GM21717 (cell line): ENCODE data around the gene ANKRD31.
"Not testable (repeated sequence)": the region's sequence is repeated elsewhere in the genome, so short reads cannot be mapped to it uniquely, and the experiment has no call there.

ENCODE experiments used
- ATAC-seq: cut with Tn5 transposase; IDR thresholded peaks from one replicate; pipeline ENCODE4 v1.9.1; 2021; ENCODE audit warnings: mild to moderate bottlenecking, moderate library complexity; ENCODE audit not compliant: unreplicated experiment

ANKRD31 gene, protein sequence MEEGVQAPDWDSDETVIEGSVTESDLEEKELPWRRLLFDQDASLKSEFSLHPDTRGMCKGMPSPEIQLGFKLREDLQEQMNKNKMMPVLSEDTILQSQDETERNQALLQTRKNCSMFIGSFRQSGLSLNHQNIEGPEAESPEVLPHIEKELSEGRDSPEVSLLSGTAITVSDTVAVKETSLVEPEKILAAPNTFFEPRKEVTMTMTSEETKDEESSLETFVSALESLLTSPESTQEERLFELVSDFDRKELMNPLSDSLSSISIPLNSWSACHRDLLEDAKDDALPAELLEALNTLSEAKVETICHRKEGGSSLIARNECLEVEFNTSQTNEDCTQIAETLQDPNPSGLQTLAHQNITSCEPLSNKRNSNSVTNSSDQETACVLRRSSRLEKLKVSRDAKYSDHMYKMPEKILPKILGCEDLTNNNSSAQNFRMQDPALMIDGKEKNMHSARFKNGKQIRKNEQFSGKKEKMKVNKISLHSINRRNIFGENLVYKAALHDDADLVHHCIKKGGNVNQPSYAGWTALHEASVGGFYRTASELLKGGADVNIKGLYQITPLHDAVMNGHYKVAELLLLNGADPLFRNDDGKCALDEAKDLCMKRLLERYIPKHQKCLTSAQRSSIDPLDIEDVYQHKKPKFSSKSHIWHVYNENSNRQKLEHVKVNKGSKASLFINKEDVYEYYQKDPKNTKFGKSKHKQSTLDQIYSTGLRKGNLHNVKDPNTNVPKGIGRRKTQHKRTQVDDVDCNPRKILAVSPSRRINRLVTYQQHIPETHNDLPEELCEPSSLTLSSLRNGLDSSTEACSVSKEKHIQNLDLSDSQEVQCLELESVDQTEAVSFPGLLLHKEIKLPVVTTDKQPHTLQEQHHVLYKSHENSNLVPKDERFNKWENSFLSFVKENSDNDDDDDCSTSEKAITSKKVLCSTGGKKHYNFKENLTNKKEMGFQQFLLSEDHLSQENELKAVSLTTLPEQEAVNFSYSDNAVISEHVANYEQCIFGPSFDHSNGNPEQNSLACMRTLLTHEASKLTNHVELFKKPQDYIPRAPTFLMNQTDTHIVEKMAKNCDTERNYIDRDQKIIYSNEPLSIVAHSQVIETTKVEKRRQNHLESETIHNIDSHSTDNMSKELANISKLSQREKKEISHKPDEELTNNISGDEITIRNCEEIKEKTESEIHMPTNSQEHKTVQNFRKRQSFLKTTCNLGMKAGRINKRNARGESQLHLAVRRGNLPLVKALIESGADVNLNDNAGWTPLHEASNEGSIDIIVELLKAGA (N-terminal part only)

DNA sequence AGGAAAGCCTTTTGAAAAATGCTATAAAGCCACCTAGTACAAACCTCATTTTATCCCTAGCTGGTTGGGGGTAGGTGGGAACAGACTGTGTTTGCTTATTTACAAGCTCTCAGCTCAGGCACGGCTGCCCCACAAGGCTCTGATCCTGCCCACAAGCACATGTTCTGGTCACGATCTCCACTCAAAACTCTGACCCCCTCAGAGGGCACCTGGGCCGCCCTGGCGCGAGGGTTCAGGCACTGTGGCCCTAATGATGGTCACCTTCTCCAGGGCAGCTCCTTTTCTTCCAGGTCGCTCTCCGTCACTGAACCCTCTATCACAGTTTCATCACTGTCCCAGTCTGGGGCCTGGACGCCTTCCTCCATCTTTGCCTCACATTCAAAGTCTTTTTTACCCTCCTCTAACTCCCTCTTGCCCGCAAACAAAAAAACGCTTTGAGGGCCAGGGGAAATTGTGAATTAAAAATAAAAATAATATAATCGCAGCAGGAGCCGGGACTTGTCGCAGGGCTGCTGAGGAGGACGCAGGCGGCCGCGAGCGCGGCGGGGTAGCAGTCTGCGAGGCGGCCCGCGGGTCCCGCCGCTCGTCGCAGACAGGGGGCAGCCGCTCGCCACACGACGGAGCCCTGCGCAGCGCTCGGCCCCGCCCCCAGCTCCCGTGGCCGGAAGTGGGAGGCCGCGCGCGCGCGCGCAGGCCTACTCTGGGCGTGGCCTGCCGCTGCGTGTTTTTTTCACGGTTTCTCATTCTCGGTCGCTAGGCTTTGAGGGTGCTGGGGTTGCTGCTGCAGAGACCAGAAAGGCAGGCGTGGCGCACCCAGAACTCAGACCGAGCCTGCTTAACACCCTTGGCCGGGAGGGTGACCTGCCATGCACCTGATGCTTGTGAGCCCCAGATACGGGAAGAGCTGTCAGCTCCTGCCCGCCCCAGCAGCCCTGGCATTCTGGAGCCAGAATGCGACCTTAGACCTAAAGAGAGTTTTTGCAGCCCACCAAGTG is at the start of gene ANKRD31:
ANKRD31 (minus strand) TSS at position 557 of the 995 bp plus-strand sequence; CDS start at position 365, 192 bp downstream.
- ATAC-seq = peak; percentile 96

DNA sequence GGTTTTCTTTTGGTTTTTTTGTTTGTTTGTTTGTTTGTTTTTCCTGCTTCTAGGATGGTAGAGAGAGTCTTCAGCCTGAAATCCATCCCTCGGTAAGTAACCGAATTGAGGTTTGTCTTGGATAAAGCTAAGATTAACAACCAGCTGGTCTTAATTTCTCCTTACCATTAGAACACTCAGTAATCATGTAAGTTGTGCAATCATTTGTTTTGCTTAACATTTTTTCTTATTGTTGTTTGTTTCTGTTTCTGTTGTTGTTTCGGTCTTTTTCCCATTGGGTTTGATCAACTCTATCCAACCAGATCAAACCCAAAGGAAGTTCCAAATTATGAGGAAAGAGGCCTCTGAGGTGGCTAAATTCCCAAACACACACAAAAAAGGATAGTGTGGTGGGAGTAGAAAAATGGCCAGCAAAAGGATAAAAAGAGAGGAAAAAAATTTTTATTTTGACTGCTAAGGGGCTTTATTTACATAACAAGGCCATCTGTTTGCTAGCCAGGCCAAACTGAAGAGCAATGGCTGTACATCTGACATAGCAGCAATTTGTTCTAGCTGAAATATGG is 49.6 kb upstream of the ANKRD31 start:
- ATAC-seq = no peak

DNA sequence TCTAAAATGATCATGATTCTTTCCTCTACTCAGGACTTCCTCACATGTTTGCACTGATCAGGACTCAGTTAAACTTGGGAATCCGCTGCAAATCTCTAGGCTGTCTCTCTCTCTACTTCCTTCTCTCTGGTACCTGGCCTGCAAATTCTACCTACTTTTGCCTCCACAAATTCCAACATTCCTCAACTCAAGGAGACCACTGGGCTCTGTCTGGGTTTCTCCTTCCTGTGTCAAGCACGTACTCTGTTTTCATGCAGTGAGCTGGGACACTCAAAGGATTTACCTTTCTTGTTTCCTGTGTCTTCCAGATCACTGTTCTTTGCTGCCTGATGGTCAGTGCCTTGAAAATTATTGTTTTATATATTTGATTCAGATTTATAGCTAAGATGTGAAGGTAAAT is 45.9 kb upstream of the ANKRD31 start:
- ATAC-seq = no peak

DNA sequence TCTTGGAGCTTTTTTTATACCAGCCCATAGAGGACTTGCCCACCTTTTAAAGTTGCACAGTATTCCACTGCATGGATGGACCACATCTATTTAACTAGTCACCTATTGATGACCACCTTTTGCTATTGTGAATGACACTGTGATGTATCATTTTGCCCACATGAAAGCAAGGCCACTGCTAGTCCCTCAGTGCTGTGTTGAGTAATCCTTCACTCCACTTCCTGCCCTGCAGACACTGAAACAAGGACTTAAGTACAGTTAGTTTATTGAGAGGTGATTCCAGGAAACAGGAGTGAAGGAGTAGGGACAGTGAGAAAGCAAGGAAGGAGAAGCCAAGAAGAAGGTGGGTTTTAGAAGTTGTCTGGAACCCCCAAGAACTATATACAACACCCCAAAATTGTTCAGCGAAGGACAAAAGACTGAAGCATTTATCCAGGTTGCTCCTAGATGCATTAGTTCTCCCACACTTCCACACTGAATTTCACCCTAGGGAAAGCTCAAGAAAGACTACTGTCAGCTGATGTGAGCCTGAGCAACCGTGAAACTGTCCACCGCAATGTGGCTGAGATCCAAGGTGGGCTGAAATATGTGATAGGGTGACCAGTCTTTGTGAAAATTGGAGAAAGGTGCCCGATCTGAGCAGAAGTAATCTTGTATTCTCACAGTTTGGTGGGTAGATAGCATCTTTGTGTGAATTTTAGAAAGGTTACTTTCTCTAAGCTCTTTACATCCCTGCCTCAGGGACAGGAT is 45.2 kb upstream of the ANKRD31 start:
- no peak for ATAC-seq

DNA sequence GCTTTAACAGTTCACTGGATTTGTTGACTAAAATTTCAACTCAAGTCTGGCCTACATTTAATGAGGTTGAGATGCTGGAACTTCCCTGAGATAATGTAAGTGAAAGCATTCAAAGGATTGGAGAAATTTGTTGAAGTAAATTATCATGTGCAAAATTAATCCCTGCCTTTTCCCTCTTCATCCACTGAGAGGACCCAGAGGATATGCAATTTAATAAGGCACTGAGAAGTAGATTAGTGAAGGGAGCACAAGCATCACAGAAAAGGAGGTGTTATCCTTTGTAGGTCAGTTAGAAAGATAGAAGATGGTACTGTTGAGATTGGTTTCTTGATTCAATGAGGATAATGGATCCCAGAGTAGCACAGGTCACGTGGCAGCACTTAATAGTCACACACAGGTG is 42.6 kb upstream of the ANKRD31 start:
- no peak for ATAC-seq

DNA sequence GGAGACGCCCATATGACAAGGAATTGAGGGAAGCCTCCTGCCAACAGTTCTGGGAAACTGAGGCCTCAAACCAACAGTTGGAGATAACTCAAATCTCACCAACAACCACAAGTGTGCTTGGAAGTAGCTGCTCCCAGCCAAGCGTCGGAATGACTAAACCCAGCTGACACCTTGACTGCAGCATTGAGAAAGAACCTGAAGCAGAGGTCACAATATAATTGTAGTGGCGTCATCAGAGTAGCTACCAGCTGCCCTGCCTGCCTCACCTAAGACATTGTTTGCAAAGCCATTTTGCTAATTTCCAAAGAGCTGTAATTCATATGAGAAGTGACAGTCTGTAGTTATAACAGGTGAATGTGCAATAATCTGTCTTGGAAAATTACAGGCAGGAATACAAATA is 40.8 kb upstream of the ANKRD31 start:
- ATAC-seq = no peak

DNA sequence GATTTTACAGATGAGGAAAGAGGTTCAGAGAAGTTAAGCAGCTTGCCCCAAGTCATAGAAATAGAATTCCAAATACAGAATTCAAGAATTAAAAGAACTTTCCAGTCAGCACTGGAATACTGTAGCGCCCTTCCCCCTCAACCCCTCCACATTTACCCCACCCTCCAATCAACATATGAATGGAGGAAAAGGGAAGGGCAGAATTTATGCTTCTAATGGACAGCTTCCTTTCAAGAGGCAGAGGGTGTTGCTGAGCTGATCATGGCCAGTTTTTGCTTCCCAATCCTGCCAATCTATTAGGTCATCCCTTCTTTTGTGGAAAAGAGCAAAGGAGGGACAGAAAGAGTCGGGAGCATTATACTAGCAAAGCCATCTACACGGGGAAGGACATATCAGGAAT is 39.1 kb upstream of the ANKRD31 start:
- ATAC-seq = no peak

DNA sequence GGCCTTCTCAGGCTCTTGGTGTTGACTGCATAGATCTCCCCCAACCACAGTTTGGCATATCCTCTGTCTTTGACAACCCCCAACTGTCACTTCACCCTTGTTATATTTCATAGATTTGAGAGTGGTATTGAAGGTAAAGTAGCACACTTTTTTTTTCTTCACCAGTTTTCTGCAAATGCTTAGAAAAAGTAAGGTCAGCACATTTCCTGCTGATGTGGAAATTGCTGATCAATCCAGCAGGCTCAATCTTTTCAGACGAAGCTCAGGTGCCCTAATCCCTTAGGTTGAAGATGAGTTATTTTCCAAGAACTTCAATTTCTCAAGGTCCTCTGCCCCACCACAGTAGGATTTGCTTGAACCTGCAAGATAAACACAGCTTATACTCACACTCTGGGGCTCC is 38.5 kb upstream of the ANKRD31 start:
- no peak for ATAC-seq

DNA sequence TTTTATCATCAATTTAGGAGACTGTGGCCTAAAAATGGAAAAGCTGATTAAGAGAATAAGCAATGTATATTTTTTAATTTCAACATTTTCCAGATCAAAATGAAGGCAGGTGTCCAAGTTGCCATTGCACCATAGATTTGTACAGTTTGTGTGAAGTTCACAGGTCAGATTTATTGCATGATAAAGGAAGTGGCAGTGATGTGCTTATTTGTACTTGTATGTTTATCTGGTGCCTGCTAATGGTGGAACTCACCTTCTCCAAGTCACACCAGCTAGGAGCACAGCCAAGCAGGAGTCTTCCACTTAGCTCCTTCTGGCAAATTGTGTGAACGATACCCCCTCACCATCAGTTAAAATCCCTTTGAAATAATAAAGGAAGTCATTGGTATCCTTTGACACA is 37.8 kb upstream of the ANKRD31 start:
- no peak for ATAC-seq

DNA sequence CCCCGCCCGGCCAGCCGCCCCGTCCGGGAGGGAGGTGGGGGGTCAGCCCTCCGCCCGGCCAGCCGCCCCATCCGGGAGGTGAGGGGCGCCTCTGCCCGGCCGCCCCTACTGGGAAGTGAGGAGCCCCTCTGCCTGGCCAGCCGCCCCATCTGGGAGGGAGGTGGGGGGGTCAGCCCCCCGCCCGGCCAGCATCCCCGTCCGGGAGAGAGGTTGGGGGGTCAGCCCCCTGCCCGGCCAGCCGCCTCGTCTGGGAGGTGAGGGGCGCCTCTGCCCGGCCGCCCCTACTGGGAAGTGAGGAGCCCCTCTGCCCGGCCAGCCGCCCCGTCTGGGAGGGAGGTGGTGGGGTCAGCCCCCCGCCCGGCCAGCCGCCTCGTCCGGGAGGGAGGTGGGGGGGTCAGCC is 33.9 kb upstream of the ANKRD31 start:
- not testable (repeated sequence) for ATAC-seq

DNA sequence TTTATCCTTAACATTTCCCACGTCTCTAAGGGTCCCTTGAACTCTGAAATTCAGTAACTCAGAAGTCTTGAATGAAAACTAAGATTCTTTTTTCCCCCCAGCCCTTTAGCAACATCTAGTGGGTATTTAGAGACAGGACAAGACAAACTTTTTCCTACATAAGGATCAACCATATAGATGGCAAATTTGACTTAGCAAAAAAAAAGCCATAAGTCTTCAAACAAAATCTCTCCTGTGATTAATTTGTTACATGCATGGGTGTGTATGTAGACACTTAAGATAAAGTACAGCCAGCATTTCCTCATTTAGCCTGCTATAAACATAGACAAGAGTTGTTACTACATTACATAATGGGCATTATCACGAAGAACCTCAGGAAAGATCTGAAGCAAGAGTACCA is 29.1 kb upstream of the ANKRD31 start:
- ATAC-seq = no peak

DNA sequence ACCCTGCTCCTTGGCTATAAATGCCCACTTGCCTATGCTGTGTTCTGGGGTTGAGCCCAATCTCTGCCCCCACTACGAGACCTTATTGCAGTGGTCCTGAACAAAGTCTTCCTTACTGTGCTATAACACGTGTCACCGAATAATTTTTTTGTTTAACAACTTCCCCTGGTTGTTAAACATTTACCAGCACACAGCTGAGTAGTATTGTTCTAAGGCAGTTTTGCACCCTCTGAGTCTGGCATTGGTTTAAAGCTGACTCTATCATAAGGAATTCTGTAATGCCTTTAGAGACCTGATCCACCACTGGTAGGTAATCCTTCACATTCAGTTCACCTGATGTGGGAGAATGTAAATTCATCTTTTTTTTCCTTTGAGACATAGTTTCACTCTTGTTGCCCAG is 25.6 kb upstream of the ANKRD31 start:
- no peak for ATAC-seq

DNA sequence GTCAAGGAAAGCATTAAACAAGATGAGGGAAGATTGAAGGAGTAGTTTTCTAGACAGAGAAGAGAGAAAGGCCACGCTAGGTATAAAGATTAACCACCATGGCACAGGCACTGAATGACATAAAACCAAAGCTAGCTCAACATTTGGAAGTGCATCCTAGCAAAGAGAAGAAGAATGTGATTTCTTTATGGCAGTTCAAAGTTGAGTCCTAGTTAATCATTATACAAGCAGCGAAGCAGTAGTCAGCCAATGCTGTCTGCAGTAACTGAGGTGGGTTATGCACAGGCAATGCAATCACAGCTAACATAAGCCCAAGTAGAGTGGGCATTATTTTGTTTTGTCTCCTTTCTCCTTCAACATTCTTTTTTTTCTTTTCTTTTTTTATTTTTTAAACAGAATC is 24.0 kb upstream of the ANKRD31 start:
- no peak for ATAC-seq

DNA sequence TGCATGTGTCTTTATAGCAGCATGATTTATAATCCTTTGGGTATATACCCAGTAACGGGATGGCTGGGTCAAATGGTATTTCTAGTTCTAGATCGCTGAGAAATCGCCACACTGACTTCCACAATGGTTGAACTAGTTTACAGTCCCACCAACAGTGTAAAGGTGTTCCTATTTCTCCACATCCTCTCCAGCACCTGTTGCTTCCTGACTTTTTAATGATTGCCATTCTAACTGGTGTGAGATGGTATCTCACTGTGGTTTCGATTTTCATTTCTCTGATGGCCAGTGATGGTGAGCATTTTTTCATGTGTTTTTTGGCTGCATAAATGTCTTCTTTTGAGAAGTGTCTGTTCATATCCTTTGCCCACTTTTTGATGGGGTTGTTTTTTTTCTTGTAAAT is 13.8 kb upstream of the ANKRD31 start:
- ATAC-seq = not testable (repeated sequence)

DNA sequence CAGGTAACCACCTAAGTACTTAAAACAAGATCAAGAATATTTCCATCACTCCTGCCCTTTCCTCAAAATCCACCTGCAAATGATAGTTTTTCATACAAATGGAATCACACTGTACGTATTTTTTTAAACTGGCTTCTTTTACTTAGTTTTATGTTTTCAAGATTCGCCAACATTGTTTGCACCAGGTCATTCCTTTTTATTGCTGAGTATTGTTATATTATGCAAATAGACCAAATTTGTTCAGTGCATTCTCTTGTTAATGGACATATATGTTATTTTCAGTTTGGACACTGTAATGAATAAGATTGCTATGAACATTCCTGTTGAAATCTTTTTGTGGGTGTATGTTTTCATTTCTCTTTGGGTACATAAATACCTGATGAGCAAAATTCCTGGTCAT is 8.3 kb upstream of the ANKRD31 start:
- ATAC-seq = no peak

DNA sequence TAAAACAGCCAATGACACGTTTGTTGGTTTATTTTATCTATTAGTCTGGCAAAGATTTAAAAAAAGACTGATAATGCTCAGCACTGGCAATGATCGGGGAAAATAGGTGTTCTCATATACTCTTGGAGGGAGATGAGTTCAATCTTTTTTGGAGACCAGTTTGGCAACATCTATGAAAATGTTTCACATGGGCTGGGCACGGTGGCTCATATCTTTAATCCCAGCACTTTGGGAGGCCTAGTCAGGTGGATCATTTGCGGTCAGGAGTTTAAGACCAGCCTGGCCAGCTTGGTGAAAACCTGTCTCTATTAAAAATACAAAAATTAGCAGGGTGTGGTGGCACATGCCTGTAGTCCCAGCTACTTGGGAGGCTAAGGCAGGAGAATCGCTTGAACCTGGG is 6.8 kb upstream of the ANKRD31 start:
- ATAC-seq = no peak

DNA sequence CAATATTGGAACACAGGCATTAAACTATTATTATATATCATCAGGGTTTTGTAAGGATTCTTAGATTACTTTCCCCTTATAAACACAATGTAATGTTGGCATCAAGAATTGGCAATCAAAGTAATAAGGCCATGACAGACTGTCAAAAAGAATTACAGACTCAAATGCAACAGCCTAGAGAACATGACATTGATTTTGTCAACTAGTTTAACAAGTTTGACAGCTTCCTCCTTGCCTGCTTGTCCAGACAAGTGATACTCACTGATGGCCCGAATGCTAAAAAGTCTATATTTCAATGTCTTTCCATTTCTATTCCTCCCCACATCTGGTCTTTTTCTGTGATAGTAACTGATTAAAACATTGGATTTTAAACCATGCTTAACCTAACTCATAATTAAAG is 6.4 kb upstream of the ANKRD31 start:
- no peak for ATAC-seq

DNA sequence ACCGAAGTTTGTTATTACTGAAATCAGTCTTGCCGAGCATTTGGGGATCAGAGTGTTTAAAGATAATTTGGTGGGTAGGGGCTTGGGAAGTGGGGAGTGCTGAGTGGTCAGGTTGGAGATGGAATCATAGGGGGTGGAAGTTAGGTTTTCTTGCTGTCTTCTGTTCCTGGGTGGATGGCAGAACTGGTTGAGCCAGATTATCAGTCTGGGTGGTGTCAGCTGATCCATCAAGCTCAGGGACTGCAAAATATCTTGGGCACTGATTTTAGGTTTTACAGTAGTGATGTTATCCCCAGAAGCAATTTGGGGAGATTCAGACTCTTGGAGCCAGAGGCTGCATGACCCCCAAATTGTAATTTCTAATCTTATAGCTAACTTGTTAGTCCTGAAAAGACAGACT is 5.4 kb upstream of the ANKRD31 start:
- ATAC-seq = no peak

DNA sequence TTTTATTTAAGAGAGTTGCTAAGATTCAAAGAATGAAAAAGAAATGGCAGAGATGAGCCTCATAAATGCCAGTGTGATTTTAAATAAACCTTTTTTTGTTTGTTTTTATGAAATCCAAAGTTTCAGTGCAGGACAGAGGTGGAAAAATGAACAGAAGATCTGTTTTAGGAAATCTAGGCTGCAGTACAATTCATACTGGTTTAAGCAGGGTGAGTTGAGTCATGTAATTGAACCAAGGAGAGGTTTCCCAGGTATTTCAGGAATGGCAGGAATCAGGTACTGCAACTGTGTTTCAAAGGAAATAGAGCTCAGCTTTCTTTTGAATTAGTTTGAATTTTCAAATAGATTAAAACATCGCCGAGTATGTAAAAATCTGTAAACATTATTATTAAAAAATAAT is 3.0 kb upstream of the ANKRD31 start:
- ATAC-seq = no peak
